ENCODE measurements around the gene PTRH1.

Gene PTRH1

GRCh38 chr9:127734247-127734746 lies 18.8 kb upstream of the PTRH1 start:
- DNase-seq (no peak), ATAC-seq (ENCODE audit: insufficient read depth, low read depth) (no peak)
- TF ChIP-seq EZH2 (IDR thresholded peaks at IDR 0.05; ENCODE audit: borderline replicate concordance, low read depth, low read length, severe bottlenecking) (no peak), CTCF (IDR thresholded peaks at IDR 0.05; ENCODE audit: borderline replicate concordance, extremely low read depth, low read length, poor library complexity, severe bottlenecking) (no peak)
- Histone ChIP-seq H3K4me1 (ENCODE audit: insufficient read depth, low read length) (peaks cover 21% of the 10 kb centered on the region), H3K4me3 (ENCODE audit: low read depth in 1 of 2, low read length in 2 of 2) (peak overlapping the region in 1 of 2 experiments; percentile 59; a peak in 3 of 4 replicates), H3K36me3 (ENCODE audit: insufficient read depth, low read length) (peaks cover 12% of the 10 kb centered on the region; the same call in 1 of the 2 replicates), H3K27ac (ENCODE audit: low read length) (peak overlapping the region; percentile 91), H3K79me2 (ENCODE audit: insufficient read depth, low read length) (0 out of 2 replicates have a peak, but pooled peaks cover 2% of the 10 kb centered on the region), H3K9me3 (ENCODE audit: insufficient read depth, low read length, severe bottlenecking) (no peaks in the 10 kb centered on the region), H3K9ac (ENCODE audit: low read depth, low read length) (peak overlapping the region; percentile 85), H4K20me1 (ENCODE audit: insufficient read depth, low read length) (0 out of 2 replicates have a peak, but pooled peaks cover 4% of the 10 kb centered on the region), H3K4me2 (ENCODE audit: insufficient read depth, low read length) (peak overlapping the region; percentile 79), H2AFZ (ENCODE audit: low read depth, low read length) (peak overlapping the region; percentile 64; the same call in 1 of the 2 replicates), H3K27me3 (ENCODE audit: insufficient read depth, low read length, poor library complexity) (no peaks in the 10 kb centered on the region)

- H3K36me3 ChIP-seq (ENCODE audit: insufficient read depth, low read length), result peaks cover 12% of the 10 kb centered on the region; the same call in 1 of the 2 replicates
- H3K4me1 ChIP-seq (ENCODE audit: insufficient read depth, low read length), result peaks cover 21% of the 10 kb centered on the region
- TF ChIP-seq CTCF (IDR thresholded peaks at IDR 0.05; ENCODE audit: borderline replicate concordance, extremely low read depth, low read length, poor library complexity, severe bottlenecking) (no peak), EZH2 (IDR thresholded peaks at IDR 0.05; ENCODE audit: borderline replicate concordance, low read depth, low read length, severe bottlenecking) (no peak)
- ATAC-seq (ENCODE audit: insufficient read depth, low read depth), result no peak
- peak overlapping the region; percentile 79; the same call in 1 of the 2 replicates for H3K4me2 ChIP-seq (ENCODE audit: insufficient read depth, low read length)
- H2AFZ ChIP-seq (ENCODE audit: low read depth, low read length), result no peak overlapping the region
- H3K79me2 ChIP-seq (ENCODE audit: insufficient read depth, low read length), result 0 out of 2 replicates have a peak, but pooled peaks cover 2% of the 10 kb centered on the region
- H3K27me3 ChIP-seq (ENCODE audit: insufficient read depth, low read length, poor library complexity), result no peaks in the 10 kb centered on the region
- no peaks in the 10 kb centered on the region for H3K9me3 ChIP-seq (ENCODE audit: insufficient read depth, low read length, severe bottlenecking)
- H3K9ac ChIP-seq (ENCODE audit: low read depth, low read length), result peak overlapping the region; percentile 85; the same call in 1 of the 2 replicates
- no peak overlapping the region for H3K27ac ChIP-seq (ENCODE audit: low read length)
- no peak overlapping the region for H3K4me3 ChIP-seq (ENCODE audit: low read depth in 1 of 2, low read length in 2 of 2)
- H4K20me1 ChIP-seq (ENCODE audit: insufficient read depth, low read length), result 0 out of 2 replicates have a peak, but pooled peaks cover 4% of the 10 kb centered on the region
- no peak for DNase-seq
These were observed 18.2 kb upstream of the PTRH1 start for GRCh38 chr9:127733614-127734013.

- no peak for DNase-seq
- ATAC-seq (ENCODE audit: insufficient read depth, low read depth), result no peak
- Histone ChIP-seq H3K4me1 (ENCODE audit: insufficient read depth, low read length) (peaks cover 21% of the 10 kb centered on the region), H3K4me2 (ENCODE audit: insufficient read depth, low read length) (no peak overlapping the region), H4K20me1 (ENCODE audit: insufficient read depth, low read length) (0 out of 2 replicates have a peak, but pooled peaks cover 4% of the 10 kb centered on the region), H3K9me3 (ENCODE audit: insufficient read depth, low read length, severe bottlenecking) (no peaks in the 10 kb centered on the region), H3K79me2 (ENCODE audit: insufficient read depth, low read length) (0 out of 2 replicates have a peak, but pooled peaks cover 2% of the 10 kb centered on the region), H3K4me3 (ENCODE audit: low read depth in 1 of 2, low read length in 2 of 2) (no peak overlapping the region), H3K27me3 (ENCODE audit: insufficient read depth, low read length, poor library complexity) (no peaks in the 10 kb centered on the region), H3K36me3 (ENCODE audit: insufficient read depth, low read length) (peaks cover 12% of the 10 kb centered on the region; the same call in 1 of the 2 replicates), H3K27ac (ENCODE audit: low read length) (no peak overlapping the region), H3K9ac (ENCODE audit: low read depth, low read length) (no peak overlapping the region), H2AFZ (ENCODE audit: low read depth, low read length) (no peak overlapping the region)
- TF ChIP-seq EZH2 (IDR thresholded peaks at IDR 0.05; ENCODE audit: borderline replicate concordance, low read depth, low read length, severe bottlenecking) (no peak), CTCF (IDR thresholded peaks at IDR 0.05; ENCODE audit: borderline replicate concordance, extremely low read depth, low read length, poor library complexity, severe bottlenecking) (no peak)
These were observed 17.0 kb upstream of the PTRH1 start for GRCh38 chr9:127732444-127732843.
